ENCODE results near the gene TRIM5. TPM values are rescaled to one million over a fixed set of nuclear protein-coding genes. Genes with fewer than 3 reads are reported as not detected.

TRIM5 gene
- total and polyA plus RNA-seq, 9 of the 15 experiments (the other 6 are each of a cell fraction or from before 2014, with no cell fraction given): 7.7 to 20.8 (median 15.0) TPM

DNA sequence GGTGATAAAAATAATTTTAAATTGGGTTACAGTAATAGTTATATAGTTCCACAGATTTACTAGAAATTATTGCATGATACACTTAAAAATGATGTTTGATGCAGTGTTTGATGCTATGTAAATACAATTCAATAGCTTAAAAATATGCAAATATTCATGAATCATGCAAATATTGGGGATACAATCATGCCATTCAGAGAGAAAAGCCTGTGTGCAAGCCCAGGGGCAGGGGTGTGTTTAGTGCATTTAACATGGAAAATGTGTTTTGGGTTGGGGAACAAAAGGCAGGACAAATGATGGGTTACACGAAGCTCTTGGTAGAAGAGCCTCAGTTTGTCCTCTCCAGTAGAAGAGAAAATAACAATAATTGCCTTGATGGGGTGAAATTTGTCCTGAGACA lies 10.7 kb upstream of the TRIM5 start:
- intact Hi-C loops (cut with micrococcal nuclease) (no loop called here), in situ Hi-C loops (cut with MboI) (no loop called here)
- no peaks in the 10 kb centered on the region for H4K20me1 ChIP-seq (replicated peaks; ENCODE audit: control insufficient read depth, insufficient read depth, low read length)
- H3K4me2 ChIP-seq (ENCODE audit: insufficient read depth, low read length): no peak overlapping the region
- FAIRE-seq (no peak), DNase-seq (ENCODE audit: extremely low read depth in 1 of 4, low spot score in 3 of 4) (no peak), ATAC-seq (no peak)
- no peaks in the 10 kb centered on the region for H3K9me1 ChIP-seq (ENCODE audit: control insufficient read depth, insufficient read depth, low read length)
- no peak overlapping the region for H3K27ac ChIP-seq (ENCODE audit: extremely low read depth, low read depth, low read length)
- CTCF ChIA-PET (ENCODE audit: low intra/inter-chr PET ratio): no interaction called here
- H3K4me3 ChIP-seq: no peak overlapping the region
- no peak overlapping the region for H2AFZ ChIP-seq (ENCODE audit: low read depth, low read length)
- TF ChIP-seq XRCC3 (IDR thresholded peaks at IDR 0.05) (no peak), ZNF644 (tag; IDR thresholded peaks at IDR 0.05; ENCODE audit: low read depth) (no peak), POLR2A (conservative IDR thresholded peaks at IDR 0.05) (no peak)
- H3K9ac ChIP-seq (ENCODE audit: insufficient read depth in 1 of 2, low read depth in 2 of 2, low read length in 2 of 2): no peak overlapping the region
- WGBS (ENCODE audit: insufficient coverage, low coverage, missing lambda C conversion rate): 10% methylated on average over 1 of the region's 1 CpG
- H3K36me3 ChIP-seq (ENCODE audit: control insufficient read depth, insufficient read depth, low read length): no peaks in the 10 kb centered on the region
- H3K27me3 ChIP-seq (ENCODE audit: control insufficient read depth in 2 of 2, insufficient read depth in 2 of 2, low read length in 2 of 2): peaks cover 0 to 4% of the 10 kb centered on the region in 2 experiments; a peak in 2 of 5 replicates
- POLR2A ChIA-PET: interaction anchor here (0.5 to 3.4 kb wide), 2 partner anchors 12 to 480 kb away, joined by 3 to 12 read pairs; partner anchors contain the start of gene TRIM5
- H3K4me1 ChIP-seq (replicated peaks in 1 of 2; ENCODE audit: control insufficient read depth in 2 of 2, insufficient read depth in 2 of 2, low read length in 2 of 2): peaks cover 0 to 16% of the 10 kb centered on the region in 2 experiments; a peak in 4 of 5 replicates
- no peaks in the 10 kb centered on the region for H3K9me3 ChIP-seq (replicated peaks; ENCODE audit: control insufficient read depth, insufficient read depth, low read depth, low read length)
- H3K79me2 ChIP-seq (ENCODE audit: control insufficient read depth, insufficient read depth, low read length): no peaks in the 10 kb centered on the region
- no TSS peak for BruUV-seq (replicated peaks)

DNA sequence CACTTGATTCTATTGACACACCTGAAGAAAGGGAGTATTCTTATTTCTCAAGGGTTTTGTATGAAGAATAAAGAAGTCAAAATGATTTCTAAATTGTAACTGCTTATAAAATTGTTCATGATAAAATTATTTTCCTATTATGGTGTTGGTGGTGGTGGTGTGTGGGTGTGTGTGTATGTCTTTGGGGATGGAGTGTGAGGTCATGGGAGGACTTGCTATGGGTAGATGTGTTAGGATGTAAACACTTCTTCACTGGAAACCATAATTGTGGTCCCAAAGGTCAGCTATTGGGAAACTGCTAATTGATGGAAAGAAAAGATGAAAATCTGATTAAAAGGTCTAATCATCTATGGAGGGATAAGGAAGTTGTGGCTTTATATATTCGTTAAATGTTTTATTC lies 9.8 kb upstream of the TRIM5 start:
- CTCF ChIA-PET (ENCODE audit: low intra/inter-chr PET ratio): no interaction called here
- no peaks in the 10 kb centered on the region for H3K79me2 ChIP-seq (ENCODE audit: control insufficient read depth, insufficient read depth, low read length)
- FAIRE-seq: no peak

More for the DNA sequence above, 9.8 kb upstream of the TRIM5 start:
- Histone ChIP-seq H4K20me1 (replicated peaks; ENCODE audit: control insufficient read depth, insufficient read depth, low read length) (no peaks in the 10 kb centered on the region), H3K27ac (ENCODE audit: extremely low read depth, low read depth, low read length) (no peak overlapping the region), H3K9me3 (replicated peaks; ENCODE audit: control insufficient read depth, insufficient read depth, low read depth, low read length) (no peaks in the 10 kb centered on the region), H2AFZ (ENCODE audit: low read depth, low read length) (no peak overlapping the region), H3K4me1 (replicated peaks in 1 of 2; ENCODE audit: control insufficient read depth in 2 of 2, insufficient read depth in 2 of 2, low read length in 2 of 2) (peaks cover 0 to 26% of the 10 kb centered on the region in 2 experiments; a peak in 4 of 5 replicates), H3K36me3 (ENCODE audit: control insufficient read depth, insufficient read depth, low read length) (no peaks in the 10 kb centered on the region), H3K9me1 (ENCODE audit: control insufficient read depth, insufficient read depth, low read length) (no peaks in the 10 kb centered on the region), H3K4me3 (no peak overlapping the region), H3K27me3 (ENCODE audit: control insufficient read depth in 2 of 2, insufficient read depth in 2 of 2, low read length in 2 of 2) (peaks cover 0 to 4% of the 10 kb centered on the region in 2 experiments; a peak in 2 of 5 replicates), H3K9ac (ENCODE audit: insufficient read depth in 1 of 2, low read depth in 2 of 2, low read length in 2 of 2) (no peak overlapping the region), H3K4me2 (ENCODE audit: insufficient read depth, low read length) (no peak overlapping the region)
- TF ChIP-seq ERF (CRISPR knock-in tag; IDR thresholded peaks at IDR 0.05): no peak
- TF ChIP-seq ZC3H11A (IDR thresholded peaks at IDR 0.05; ENCODE audit: low read depth, low read length): no peak
- TF ChIP-seq THRAP3 (IDR thresholded peaks at IDR 0.05; ENCODE audit: borderline replicate concordance): no peak
- no peak for TF ChIP-seq ATF1 (CRISPR knock-in tag; IDR thresholded peaks at IDR 0.05)
- no peak for TF ChIP-seq ATF1 (tag; IDR thresholded peaks at IDR 0.05)
- TF ChIP-seq, protein P1, sequence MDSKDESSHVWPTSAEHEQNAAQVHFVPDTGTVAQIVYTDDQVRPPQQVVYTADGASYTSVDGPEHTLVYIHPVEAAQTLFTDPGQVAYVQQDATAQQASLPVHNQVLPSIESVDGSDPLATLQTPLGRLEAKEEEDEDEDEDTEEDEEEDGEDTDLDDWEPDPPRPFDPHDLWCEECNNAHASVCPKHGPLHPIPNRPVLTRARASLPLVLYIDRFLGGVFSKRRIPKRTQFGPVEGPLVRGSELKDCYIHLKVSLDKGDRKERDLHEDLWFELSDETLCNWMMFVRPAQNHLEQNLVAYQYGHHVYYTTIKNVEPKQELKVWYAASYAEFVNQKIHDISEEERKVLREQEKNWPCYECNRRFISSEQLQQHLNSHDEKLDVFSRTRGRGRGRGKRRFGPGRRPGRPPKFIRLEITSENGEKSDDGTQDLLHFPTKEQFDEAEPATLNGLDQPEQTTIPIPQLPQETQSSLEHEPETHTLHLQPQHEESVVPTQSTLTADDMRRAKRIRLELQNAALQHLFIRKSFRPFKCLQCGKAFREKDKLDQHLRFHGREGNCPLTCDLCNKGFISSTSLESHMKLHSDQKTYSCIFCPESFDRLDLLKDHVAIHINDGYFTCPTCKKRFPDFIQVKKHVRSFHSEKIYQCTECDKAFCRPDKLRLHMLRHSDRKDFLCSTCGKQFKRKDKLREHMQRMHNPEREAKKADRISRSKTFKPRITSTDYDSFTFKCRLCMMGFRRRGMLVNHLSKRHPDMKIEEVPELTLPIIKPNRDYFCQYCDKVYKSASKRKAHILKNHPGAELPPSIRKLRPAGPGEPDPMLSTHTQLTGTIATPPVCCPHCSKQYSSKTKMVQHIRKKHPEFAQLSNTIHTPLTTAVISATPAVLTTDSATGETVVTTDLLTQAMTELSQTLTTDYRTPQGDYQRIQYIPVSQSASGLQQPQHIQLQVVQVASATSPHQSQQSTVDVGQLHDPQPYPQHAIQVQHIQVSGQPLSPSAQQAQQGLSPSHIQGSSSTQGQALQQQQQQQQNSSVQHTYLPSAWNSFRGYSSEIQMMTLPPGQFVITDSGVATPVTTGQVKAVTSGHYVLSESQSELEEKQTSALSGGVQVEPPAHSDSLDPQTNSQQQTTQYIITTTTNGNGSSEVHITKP (IDR thresholded peaks at IDR 0.05; ENCODE audit: partially characterized antibody): no peak
- in situ Hi-C loops (cut with MboI): no loop called here
- no peak for ATAC-seq
- intact Hi-C loops (cut with micrococcal nuclease): no loop called here
- no peak for DNase-seq (ENCODE audit: extremely low read depth in 1 of 4, low spot score in 3 of 4)
- no TSS peak for BruUV-seq (replicated peaks)
- 0% methylated on average over 1 of the region's 1 CpG for WGBS (ENCODE audit: insufficient coverage, low coverage, missing lambda C conversion rate)
- POLR2A ChIA-PET: no interaction called here

All from K562 (cell line).